Sigmoid colon (tissue), 7 donors: ENCODE data around the gene COL21A1. TPM values are rescaled to one million over a fixed set of nuclear protein-coding genes. Genes with fewer than 3 reads are reported as not detected.

Source experiments
- DNase-seq: peaks from one replicate; pipeline ENCODE4 v3.0.0-alpha.2; 2019
- H3K27ac ChIP-seq, 4 donors: fragments of 200-600 bp; sonication (generic); one replicate each; pipeline ENCODE4 v1.5.1; 2016 to 2019; ENCODE audit warnings: mild to moderate bottlenecking in 1 of 4
- H3K27me3 ChIP-seq, 3 donors: fragments of 200-600 bp; sonication (generic); one replicate each; pipeline ENCODE4 v1.5.1; 2019; ENCODE audit warnings: mild to moderate bottlenecking in 1 of 3
- H3K36me3 ChIP-seq, 4 donors: fragments of 200-600 bp; sonication (generic); one replicate each; pipeline ENCODE4 v1.5.1; 2016 to 2019
- H3K4me1 ChIP-seq, 4 donors: fragments of 200-600 bp; sonication (generic); one replicate each; pipeline ENCODE4 v1.5.1; 2017 to 2019
- H3K4me3 ChIP-seq, 4 donors: fragments of 200-600 bp; sonication (generic); one replicate each; pipeline ENCODE4 v1.5.1; 2017 to 2019; ENCODE audit warnings: mild to moderate bottlenecking in 2 of 4, moderate library complexity in 1 of 4
- H3K9me3 ChIP-seq, 4 donors: fragments of 200-600 bp in 3 of 4; sonication (generic) in 3 of 4; one replicate each; pipeline versions ENCODE4 v1.5.1 to v1.6.1; 2013 to 2019
- EP300 ChIP-seq, 4 donors: sonication (generic); formaldehyde crosslinking; IDR thresholded peaks; one replicate each; pipeline ENCODE4 v1.6.1; 2017; ENCODE audit warnings: antibody characterized with exemption in 4 of 4
- POLR2A ChIP-seq, 2 donors: fragments of 450-650 bp; IDR thresholded peaks; one replicate each; pipeline ENCODE4 v1.6.1; 2016; ENCODE audit warnings: antibody characterized with exemption in 2 of 2, mild to moderate bottlenecking in 2 of 2, moderate library complexity in 2 of 2
- POLR2AphosphoS5 ChIP-seq, 4 donors: sonication (generic); formaldehyde crosslinking; IDR thresholded peaks; one replicate each; pipeline ENCODE4 v1.6.1; 2017; ENCODE audit warnings: antibody characterized with exemption in 4 of 4
- WGBS, 2 donors: extraction: QIAGEN DNeasy Blood & Tissue Kit; methylation state at CpG; one replicate each; pipeline ENCODE4 v1.1.7; 2013; 5-methylcytosine and 5-hydroxymethylcytosine counted together
- intact Hi-C: fragments of 100-400 bp; cut with DNase I; formaldehyde crosslinking; loops from one replicate; pipeline ENCODE4 v1.15.1; 2023
- polyA plus RNA-seq, 3 donors: library from polyadenylated mRNA; stranded (reverse); fragments of 200-250 nt; gene quantifications; one replicate each; pipeline ENCODE4 v1.2.3, GENCODE V29; 2013
- total RNA-seq, 4 donors: library from RNA; depleted of rRNA; stranded (reverse); fragments of >200 nt; gene quantifications; one replicate each; pipeline ENCODE4 v1.1.0, GENCODE V29; 2016
- TF ChIP-seq, protein P1 (sequence below), 4 experiments: fragments of 450-650 bp in 3 of 4; fragments of 200-600 bp in 1 of 4; IDR thresholded peaks; one replicate each; pipeline ENCODE4 v1.5.1; 2016 to 2019; ENCODE audit warnings: antibody characterized with exemption in 4 of 4, mild to moderate bottlenecking in 3 of 4, moderate library complexity in 2 of 4
- donor health status: healthy with polysubstance abuse.
- donor health status: Bipolar disorder and iron deficiency.
- donor health status: healthy.

Gene COL21A1
- total and polyA plus RNA-seq, 7 donors, result 1.9 to 110 (median 35.2) TPM; not detected in 2

DNA sequence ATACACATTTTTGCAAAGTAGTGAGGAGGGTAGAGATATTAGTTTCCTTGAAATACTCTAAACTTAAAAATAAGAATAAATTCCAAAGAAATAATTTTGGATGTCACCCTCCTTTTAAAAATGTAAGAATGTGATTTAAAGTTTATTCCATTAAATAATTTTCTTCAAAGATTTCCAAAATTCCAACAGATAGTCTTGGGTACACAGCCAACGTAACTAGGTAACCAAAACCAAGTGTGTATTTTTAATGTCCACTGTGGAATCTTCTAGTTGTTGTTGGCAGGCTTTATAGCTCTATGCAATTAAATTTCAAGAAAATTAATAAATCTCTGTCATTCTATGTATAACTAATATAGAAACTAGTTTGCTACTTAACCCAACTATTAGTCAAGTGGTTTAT is 101.3 kb downstream of the COL21A1 start:
- 59 to 66% methylated on average over 1 of the region's 1 CpG for WGBS, 2 donors
- peaks cover 0 to 7% (median 3%) of the 10 kb centered on the region in 4 donors for H3K36me3 ChIP-seq
- peaks cover 0 to 24% (median 10%) of the 10 kb centered on the region in 4 donors for H3K4me1 ChIP-seq
- intact Hi-C loops, result no loop called here
- H3K9me3 ChIP-seq, result no peaks in the 10 kb centered on the region
- H3K27ac ChIP-seq, result no peak overlapping the region
- TF ChIP-seq, protein P1, sequence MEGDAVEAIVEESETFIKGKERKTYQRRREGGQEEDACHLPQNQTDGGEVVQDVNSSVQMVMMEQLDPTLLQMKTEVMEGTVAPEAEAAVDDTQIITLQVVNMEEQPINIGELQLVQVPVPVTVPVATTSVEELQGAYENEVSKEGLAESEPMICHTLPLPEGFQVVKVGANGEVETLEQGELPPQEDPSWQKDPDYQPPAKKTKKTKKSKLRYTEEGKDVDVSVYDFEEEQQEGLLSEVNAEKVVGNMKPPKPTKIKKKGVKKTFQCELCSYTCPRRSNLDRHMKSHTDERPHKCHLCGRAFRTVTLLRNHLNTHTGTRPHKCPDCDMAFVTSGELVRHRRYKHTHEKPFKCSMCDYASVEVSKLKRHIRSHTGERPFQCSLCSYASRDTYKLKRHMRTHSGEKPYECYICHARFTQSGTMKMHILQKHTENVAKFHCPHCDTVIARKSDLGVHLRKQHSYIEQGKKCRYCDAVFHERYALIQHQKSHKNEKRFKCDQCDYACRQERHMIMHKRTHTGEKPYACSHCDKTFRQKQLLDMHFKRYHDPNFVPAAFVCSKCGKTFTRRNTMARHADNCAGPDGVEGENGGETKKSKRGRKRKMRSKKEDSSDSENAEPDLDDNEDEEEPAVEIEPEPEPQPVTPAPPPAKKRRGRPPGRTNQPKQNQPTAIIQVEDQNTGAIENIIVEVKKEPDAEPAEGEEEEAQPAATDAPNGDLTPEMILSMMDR (IDR thresholded peaks at IDR 0.05), result no peak
- no peak for TF ChIP-seq EP300 (IDR thresholded peaks at IDR 0.05)
- no peak for TF ChIP-seq POLR2AphosphoS5 (IDR thresholded peaks at IDR 0.05)
- TF ChIP-seq POLR2A (IDR thresholded peaks at IDR 0.05), result no peak
- H3K4me3 ChIP-seq, result no peak overlapping the region
- DNase-seq, result no peak
- H3K27me3 ChIP-seq, result no peaks in the 10 kb centered on the region

DNA sequence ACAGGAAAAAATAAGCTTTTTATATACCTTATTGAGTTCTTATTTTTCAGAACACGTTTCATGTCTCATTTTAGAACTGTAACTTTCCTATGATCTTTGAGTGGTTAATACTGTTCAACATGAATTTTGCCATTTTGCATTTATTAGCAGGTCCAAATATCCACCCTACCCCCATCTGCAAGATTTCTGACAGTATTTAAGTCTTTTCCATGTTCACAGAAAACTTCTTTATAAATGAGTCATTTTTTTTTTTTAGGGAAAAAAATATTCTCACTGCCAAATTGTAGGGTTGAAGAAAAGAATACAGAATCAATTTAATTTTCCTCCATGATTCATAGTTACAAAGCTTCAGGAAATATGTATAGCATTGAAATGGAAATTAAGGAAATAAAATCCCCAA is 101.8 kb downstream of the COL21A1 start:
- Histone ChIP-seq H3K9me3 (no peaks in the 10 kb centered on the region), H3K27me3 (no peaks in the 10 kb centered on the region), H3K4me3 (no peak overlapping the region), H3K27ac (no peak overlapping the region), H3K4me1 (peaks cover 0 to 24% (median 10%) of the 10 kb centered on the region in 4 donors), H3K36me3 (peaks cover 0 to 10% (median 3%) of the 10 kb centered on the region in 4 donors)
- intact Hi-C loops, result no loop called here
- 0 to 6% methylated on average over 1 of the region's 1 CpG for WGBS, 2 donors
- TF ChIP-seq, protein P1 (IDR thresholded peaks at IDR 0.05), result no peak
- TF ChIP-seq POLR2A (IDR thresholded peaks at IDR 0.05), result no peak
- no peak for DNase-seq

DNA sequence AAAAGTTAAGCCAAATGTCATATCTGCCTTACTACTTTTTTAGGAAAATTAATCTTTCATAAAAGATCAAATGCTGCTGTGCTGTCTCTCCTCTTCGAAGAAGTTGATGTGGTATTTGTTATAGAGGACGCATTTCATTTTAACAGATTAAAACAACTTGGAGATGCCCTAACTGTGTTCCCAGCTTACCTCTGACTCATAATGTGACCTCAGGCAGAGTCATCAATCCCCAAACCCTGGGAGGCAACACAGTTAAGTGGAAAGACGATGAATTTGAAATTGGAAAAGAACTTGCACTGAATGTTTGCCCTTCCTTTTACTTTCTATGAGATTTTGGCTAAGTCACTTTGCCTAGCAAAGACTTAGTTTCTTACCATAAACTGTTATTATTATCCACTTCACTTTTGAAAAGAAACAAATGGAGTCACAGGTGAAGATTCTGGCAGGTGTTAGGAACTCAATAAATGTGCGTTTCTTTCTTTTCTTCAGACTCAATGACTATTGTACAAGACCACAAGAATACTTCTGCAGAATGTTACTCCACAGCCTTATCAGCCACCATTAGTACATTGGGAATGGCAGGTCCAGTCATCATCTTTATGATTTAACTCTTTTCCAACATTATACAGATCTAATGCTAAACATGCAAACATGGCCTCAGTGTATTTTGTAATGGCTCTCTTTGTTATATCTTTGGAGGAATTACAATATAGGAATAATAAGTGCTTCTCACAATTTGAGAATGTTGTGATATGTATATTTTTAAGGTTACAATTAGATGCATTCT is 102.6 kb downstream of the COL21A1 start:
- H3K27ac ChIP-seq, result no peak overlapping the region
- H3K4me3 ChIP-seq, result no peak overlapping the region
- no peaks in the 10 kb centered on the region for H3K9me3 ChIP-seq
- peaks cover 0 to 24% (median 10%) of the 10 kb centered on the region in 4 donors for H3K4me1 ChIP-seq
- TF ChIP-seq, protein P1 (IDR thresholded peaks at IDR 0.05), result no peak
- no peak for TF ChIP-seq EP300 (IDR thresholded peaks at IDR 0.05)
- no peak for TF ChIP-seq POLR2AphosphoS5 (IDR thresholded peaks at IDR 0.05)
- TF ChIP-seq POLR2A (IDR thresholded peaks at IDR 0.05), result no peak
- H3K36me3 ChIP-seq, result peaks cover 0 to 10% (median 3%) of the 10 kb centered on the region in 4 donors
- intact Hi-C loops, result no loop called here
- DNase-seq, result no peak
- WGBS, 2 donors, result 88 to 90% methylated on average over 4 of the region's 4 CpGs
- H3K27me3 ChIP-seq, result no peaks in the 10 kb centered on the region

DNA sequence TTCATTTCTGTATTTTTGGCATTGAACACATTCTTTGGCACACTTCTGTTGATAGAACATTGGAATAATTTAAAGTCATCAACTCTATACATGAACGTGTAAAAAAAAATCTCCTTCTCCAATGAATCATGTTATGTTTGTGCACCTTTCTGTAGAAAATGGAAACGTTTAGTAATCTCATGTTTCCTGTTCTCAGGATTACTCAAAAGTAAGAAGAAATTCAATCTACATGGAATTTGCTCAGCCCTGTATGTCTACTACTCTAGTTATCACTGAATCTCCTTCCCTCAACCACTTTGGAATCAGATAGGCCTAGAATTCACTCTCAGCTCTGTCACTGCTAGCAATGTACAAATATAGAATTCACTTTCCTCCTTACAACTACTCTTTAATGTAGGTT is 103.6 kb downstream of the COL21A1 start:
- Histone ChIP-seq H3K27ac (no peak overlapping the region), H3K4me1 (peaks cover 0 to 24% (median 10%) of the 10 kb centered on the region in 4 donors), H3K9me3 (no peaks in the 10 kb centered on the region), H3K4me3 (no peak overlapping the region), H3K27me3 (no peaks in the 10 kb centered on the region), H3K36me3 (peaks cover 0 to 10% (median 3%) of the 10 kb centered on the region in 4 donors)
- TF ChIP-seq EP300 (IDR thresholded peaks at IDR 0.05) (no peak), POLR2A (IDR thresholded peaks at IDR 0.05) (no peak), POLR2AphosphoS5 (IDR thresholded peaks at IDR 0.05) (no peak)
- TF ChIP-seq, protein P1 (IDR thresholded peaks at IDR 0.05), result no peak
- DNase-seq, result no peak
- WGBS, 2 donors, result 80% methylated on average over 2 of the region's 2 CpGs
- intact Hi-C loops, result no loop called here
